Ovary (tissue), 3 donors: ENCODE measurements around the gene NPDC1.

Experiments used
- CTCF ChIP-seq, 3 donors: fragments of 450-650 bp in 2 of 3; fragments of 200-600 bp in 1 of 3; IDR thresholded peaks; one replicate each; pipeline versions ENCODE4 v1.5.1 to v1.8.0; 2016 to 2022; ENCODE audit warnings: antibody characterized with exemption in 3 of 3, mild to moderate bottlenecking in 1 of 3
- EP300 ChIP-seq: sonication (generic); formaldehyde crosslinking; IDR thresholded peaks from one replicate; pipeline ENCODE4 v1.6.1; 2017; ENCODE audit warnings: antibody characterized with exemption
- donor health status: DM: no; HTN: no; CAD: no.

- TF ChIP-seq CTCF (IDR thresholded peaks at IDR 0.05) (no peak), EP300 (no peak)
These were observed 486 bp downstream of the NPDC1 start for GRCh38 chr9:137045294-137046087.
